GM19023 (cell line): Measurements from ENCODE around the gene AGTPBP1.

ENCODE experiments used
- ATAC-seq: cut with Tn5 transposase; IDR thresholded peaks from one replicate; pipeline ENCODE4 v1.9.1; 2021; ENCODE audit warnings: mild to moderate bottlenecking, moderate library complexity; ENCODE audit not compliant: unreplicated experiment

AGTPBP1 gene

DNA sequence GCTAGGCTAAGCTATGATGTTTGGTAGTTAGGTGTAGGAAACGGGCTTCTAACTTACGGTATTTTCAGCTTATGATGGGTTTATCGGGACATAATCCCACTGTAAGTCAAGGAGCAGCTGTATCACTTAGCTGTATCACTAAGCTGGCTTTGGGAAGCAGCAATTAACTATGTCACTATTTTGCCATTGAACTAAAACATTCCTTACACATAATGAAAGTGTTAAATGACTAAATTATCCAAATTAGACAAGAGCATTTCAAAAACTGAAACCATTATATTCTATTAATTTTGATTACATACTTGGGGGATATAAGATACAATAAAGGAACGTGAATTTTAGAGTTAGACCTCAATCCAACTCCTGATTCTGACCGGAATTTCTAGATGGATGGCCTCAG, 188.3 kb downstream of the AGTPBP1 start:
- no peak for ATAC-seq

DNA sequence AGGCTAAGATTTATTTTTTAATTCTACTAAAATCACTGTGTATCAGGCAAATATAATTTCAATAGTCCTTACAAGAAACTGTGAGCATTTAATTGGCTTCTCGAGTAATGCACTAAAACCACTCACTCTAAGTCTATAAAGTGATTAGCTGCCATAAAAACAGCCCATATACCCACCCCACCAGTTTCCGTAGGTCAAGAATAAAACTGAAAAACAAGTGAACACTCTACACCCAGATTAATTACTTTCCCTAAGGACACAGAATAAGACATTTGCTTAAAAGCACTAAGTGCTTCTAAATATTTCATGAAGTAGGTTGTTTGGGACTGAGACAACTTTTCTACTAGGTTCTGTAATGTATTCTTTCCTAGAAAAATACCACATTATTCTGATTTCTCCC, 194.2 kb downstream of the AGTPBP1 start:
- no peak for ATAC-seq

DNA sequence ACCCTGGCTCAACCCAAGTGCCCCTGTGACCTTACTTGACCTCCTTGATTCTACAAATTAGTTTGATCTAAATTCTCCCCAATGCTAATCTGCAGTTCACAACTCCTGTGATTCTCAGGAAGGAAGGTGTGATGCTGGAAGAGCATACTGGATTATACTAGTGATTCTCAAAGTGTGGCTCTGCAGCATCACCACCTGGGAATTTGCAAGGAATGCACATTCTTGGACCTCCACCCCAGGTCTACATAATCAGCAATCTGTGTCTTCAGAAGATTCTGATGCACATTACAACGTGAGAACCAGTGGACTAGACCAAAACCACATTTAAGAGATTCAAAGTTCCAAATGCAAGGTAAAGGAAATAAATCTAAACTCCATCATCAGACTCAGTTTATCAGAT, 198.6 kb downstream of the AGTPBP1 start:
- no peak for ATAC-seq

DNA sequence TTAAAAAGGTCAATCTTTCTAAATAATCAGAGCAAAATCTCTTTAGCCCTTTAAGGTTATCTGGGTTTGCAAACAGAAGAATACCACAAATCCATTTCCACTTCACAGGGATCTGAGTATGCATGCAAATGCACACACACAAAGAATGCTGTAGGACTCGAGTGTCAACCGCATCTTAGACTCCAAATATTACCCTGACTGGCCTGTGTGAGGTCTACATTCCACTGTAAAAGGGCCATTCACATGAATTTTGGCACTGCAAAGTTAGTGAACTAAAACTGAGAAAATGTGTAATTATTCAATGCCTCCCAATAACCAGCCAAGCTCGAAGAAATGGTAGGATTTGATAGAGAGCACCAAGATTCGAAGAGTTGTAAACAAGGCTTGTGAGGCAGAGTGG, 199.9 kb downstream of the AGTPBP1 start:
- ATAC-seq = no peak

DNA sequence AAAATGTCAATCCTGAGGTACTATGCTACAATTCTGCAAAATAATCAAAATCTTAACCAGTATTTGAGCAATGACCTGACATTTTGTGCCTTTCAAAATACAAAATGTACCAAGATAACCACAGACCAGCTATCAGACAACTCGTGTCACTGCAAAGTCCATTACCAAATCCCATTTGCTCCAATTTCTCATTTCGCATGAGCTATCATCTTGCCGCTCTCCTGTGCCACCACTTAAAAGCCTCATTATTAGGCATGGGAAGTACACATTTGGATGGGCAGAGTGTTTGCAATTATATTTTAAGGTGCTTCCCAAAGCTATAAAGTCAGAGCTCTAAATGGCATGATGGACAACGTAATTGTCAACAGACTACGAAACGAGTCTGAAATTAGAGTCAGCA, 205.2 kb downstream of the AGTPBP1 start:
- no peak for ATAC-seq

DNA sequence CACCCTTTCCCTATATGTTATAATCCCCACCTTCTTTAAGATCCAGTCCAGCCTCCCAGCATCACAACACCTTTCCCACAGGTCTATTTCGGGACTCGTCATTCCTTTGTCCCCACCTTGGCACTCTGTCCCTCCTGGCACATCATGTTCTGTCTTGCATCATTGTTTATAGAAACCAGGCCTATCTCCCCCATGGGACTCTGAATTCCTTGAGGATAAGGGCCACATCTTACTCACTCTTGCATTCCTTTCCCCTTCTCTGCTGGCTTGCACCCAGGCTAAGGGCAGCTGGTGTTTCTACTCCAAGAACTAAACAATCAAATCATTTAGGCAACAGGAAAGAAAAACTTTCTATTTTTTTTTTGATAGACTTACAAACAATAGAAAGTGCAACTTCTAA, 205.7 kb downstream of the AGTPBP1 start:
- ATAC-seq = no peak

DNA sequence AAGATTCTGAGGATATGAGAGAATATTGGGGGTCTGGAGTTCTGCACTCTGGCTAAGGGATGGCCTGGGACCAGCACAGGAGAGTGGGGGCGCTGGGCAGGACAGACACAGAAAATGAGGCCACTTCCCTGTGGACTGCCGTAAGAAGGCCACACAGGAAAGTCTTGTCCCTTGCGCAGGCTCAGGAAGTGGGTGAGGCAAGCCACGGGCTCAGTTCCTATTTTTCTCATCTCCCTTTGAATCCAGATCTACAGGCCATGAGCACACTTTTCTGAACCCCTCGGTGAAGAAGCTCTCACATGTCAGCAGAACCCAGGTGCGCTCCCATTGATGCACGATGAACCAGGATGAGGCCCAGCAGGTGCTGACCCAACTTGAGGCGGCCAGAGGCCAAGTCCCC, 207.4 kb downstream of the AGTPBP1 start:
- no peak for ATAC-seq

DNA sequence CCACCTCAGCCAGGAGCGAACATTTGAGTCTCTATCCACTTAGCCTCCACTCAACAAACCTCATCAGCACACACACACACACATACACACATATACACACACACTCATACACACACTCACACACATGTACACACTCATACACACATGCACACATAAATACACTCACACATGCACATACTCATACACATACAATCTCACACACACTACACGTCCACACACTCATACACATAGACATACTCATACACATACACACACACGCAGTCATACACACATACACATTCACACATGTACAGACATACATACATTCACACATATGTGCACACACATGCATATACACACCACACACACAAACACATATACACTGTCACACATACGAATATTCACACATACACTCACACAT, 208.2 kb downstream of the AGTPBP1 start:
- ATAC-seq = no peak

DNA sequence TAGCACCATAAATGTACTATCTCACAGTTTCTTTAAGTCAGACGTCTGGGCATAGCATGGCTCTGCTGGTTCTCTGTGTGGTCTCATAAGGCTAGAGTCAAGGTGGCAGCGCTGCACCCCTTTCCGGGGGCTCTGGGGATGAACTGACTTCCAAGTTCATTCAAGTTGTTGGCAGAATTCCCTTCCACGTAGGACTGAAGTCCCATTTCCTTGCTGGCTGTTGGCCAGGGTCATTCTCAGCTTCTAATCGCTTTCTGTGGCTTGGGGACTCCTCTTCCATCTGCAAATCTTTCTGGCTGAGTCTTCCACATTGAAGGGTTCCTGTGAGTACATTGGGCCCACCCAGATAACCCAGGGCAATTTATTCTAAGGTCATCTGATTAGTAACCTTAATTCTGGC, 211.0 kb downstream of the AGTPBP1 start:
- no peak for ATAC-seq

DNA sequence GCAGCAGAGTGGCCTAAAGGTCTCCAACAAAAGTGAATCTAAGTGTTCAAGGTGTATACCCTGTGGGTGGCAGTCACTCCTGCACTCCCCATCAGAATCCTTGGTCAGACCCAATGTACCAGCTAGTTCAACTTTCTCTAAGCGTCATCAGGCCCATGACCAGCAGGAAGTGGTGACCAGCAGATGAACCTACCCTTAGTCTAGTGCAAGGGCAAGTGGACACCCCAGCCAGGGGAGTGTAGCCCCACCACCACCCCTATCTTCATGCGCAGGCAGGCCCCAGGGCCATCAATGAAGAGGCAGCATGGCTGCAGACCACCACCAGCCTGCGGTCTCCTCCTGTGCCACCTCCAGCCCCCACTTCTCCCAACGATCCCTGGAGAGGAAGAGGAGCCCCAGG, 213.1 kb downstream of the AGTPBP1 start:
- ATAC-seq = no peak

DNA sequence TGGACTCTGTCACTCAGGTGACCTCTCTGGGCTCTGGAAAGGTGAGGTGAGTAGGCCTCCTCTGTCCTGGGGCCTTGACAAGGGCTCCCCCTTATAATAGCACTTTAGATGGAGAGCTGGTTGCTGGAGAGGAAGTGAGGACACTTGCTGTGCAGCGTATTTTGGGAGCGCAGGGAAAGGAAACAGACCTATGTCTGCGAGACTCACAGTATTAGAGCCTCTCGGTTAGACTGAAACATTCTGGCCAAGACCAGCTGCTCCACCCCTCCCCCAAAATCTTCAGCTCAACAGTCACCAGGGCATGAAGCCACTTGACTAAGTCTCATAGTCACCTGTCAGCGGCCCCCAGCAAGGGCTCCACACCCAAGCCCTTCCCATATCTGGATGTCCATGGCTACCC, 213.6 kb downstream of the AGTPBP1 start:
- ATAC-seq = no peak

DNA sequence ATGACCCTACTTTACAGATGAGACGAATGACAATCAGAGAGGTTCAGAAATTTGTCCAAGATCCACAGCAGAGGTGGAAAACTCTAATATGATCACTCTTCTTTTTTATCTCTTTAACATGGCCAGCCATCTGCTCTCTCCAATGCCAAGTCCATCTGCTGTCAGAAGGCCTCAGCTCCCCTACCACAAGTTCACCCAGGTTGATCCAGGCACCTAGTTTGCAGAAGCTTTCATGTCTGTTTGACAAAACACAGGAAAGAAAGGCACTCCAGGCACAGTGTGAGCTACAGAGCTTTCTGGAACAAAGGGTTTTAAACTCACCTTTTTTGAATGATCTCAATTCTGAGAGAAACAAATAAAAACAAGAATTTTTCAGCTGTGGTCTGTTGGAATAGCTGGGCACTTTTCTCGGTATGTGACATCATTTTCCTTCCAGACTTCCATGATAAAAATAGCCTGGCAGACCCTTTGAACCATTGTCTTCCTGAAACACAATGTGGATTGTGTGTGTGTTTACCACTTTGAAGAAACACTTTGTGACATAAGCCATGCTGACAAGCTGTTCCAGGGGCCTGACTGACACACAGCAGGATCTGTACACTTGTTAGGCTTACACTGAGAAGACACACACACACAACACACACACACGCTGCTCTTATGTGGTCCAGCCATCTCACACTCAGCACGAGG, 214.3 kb downstream of the AGTPBP1 start:
- ATAC-seq = no peak

DNA sequence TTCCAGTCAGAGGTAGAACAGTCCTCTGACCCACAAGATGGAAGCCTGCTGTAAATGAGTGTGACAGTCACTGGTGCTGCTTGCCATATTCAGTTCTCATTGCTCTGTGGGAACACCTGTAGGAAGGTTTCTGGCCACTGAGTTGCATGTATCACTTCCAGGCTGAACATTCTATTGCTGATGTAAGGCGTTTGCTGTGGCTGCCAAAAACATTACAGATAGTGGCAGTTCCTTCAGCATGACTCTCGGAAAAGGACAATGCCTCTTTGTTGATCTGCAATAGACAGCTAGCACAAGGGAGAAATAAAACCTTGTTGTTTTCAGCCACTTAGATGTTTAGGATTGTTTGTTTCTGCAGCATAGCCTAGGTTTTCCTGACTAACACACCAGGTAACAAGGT, 217.2 kb downstream of the AGTPBP1 start:
- ATAC-seq = no peak

DNA sequence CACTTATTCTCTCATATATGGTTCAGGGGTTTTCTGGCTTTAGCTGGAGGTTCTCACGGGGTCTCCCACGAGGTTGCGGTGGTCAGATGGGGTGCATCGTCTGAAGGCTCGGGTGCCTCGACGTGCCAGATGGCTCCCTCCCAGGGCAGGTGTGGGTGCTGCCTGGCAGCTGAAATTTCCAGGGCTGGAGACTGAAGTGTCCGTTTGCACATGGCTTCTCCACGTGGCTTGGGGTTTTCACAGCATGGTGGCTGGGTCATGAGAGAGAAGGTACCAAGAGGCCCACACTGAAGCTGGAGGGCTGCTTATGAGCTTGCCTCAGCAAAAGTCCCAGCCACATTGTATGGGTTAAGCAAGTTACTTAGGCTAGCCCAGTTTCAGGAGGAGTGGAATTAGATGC, 218.6 kb downstream of the AGTPBP1 start:
- ATAC-seq = no peak

DNA sequence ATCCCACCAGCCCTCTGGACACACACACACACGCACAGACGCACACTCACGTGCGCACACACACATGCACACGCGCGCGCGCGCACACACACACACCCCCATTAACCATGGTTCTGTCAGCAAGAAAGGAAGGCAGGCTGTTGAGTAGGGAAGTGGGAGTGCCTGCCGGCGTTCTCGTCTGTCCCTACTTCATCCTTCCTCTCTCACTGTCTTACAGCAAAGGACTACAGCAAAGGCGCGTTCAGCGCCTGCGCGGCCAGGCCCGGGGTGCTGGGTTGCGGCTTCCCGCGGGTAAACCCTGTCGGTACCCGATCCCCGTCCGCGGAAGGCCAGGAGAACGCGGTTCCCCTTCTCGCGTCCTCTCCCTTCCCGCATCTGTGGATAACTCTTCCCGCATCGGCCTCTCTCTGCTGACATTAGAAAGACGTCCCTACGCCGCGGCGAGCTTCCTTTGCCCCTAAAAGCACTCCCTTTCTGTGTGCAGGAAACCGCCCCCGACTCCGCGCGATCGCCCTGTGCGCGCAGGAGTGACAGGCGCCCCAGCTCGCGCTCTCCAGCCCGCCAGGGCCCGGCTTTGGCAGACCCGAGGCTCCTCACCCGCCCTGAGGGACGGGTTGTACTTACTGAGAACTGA, 219.2 kb downstream of the AGTPBP1 start:
- no peak for ATAC-seq

DNA sequence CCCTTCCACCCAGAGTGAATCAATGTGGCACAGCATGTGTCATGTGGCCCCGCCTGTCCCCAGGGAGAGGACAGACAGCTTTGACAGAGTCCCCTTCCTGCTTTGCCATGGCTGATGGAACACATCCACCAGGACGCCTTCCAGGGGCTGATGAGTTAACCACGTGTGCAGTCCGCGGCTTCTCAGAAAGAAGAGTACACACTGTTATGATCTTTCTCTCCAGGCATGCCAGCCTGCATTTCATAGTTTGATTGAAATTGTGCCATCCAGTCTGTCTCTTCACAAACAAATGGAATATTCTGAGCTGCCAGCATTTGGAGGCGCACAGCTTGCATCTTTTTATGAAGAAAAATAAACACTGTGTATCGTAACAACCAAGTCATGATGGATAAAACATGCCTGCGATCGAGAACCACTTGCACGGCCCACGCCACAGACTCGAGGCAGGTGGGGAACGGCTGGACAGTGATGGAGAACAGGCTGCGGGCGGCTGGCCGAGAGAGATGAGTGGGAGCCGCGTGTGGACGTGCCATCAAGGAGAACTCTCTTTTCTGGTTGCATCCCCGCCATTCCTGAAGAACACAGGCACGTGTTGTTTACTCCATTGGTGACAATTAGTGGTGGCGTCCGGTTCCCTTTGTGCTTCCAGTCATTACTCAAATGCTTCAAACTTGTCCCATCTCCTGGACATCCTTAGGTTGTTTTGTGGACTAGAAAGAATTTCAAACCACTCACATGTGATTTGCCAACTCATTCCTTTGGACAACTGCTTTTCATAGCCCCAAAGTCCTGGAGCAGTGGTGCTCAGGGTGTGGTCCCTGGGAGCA, 220.2 kb downstream of the AGTPBP1 start:
- ATAC-seq = no peak

DNA sequence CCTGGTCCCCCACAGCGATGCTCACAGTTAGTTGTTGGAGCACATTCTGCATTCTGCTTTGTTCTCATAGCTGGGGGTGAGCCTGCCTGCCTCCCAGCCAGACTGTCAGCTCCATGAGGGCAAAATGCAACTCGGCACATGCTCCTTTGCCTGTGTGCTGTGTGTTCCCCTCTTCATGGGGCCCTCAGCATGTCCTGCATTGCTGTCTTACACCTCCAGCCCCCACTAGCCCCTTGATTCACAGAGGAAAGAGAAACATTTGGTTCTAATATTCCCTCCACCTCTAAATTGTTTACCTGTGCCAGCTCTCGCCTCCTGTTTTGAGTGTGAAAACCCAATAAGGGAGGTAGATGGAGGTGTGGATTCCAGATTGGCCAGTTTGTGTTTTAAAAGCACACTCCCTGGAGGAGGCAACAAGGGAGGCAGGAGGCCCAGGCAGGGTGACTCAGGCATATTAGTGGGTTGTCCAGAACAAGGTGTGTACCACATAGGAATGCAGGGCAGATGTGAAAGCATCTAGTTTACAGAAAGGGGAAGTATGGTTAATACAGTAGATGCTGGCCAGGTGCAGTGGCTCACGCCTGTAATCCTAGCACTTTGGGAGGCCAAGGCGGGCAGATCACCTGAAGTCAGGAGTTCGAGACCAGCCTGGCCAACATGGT, 224.6 kb downstream of the AGTPBP1 start:
- ATAC-seq = no peak

DNA sequence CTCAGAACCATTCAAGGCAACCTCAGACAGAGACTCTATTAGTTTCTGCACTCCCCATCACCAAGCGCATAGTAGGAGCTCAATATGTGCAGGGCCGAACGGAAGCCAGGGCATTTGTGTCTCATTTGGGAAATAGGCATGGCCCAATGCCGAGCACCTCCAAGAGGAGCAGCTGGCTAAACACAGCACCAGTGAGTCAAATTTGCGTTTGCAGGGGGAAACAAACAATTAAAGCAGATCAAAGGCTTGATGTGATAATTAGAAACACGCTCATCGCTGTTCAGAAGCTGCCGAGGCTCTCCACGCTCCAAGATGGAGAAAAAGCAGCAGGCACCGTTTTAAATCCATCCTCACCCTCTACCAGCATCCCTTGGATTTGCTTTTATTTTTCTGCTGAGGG, 225.3 kb downstream of the AGTPBP1 start:
- no peak for ATAC-seq

DNA sequence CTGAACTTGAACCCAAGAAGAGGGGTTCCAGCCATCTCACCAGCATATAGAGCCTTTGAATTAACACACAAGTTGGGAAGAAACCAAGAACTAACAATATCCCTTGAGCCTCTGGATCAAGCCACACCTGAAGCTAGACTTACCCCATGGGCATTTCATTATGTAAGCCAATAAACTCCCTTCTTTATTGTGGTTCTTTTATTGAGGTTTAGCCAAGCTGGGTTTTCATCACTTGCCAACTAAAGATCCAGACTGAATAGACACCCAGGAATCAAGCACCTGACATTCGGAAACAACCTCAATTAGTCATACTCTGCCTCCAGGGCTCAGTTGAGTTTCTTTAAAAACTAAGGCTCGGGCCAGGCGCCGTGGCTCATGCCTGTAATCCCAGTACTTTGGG, 226.7 kb downstream of the AGTPBP1 start:
- no peak for ATAC-seq

DNA sequence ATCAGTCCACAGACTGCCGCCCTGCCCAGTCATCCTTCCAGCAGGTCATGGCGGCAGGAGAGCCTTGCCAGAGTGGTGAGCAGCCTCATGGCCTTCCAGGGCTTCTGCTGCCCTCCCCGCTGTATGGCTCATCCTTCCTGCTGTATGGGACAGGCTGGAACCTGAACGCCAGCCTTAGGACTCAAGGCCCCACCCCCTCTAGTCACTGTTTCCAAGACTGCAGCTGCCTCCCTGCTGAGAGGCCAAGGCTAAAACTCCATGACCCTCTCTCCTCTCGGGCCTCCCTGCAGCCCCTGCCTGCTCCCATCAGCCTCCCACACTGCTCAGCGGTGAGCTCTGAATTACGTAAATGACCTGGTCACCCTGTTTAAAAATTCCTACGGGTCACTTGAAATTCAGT, 227.5 kb downstream of the AGTPBP1 start:
- ATAC-seq = no peak

DNA sequence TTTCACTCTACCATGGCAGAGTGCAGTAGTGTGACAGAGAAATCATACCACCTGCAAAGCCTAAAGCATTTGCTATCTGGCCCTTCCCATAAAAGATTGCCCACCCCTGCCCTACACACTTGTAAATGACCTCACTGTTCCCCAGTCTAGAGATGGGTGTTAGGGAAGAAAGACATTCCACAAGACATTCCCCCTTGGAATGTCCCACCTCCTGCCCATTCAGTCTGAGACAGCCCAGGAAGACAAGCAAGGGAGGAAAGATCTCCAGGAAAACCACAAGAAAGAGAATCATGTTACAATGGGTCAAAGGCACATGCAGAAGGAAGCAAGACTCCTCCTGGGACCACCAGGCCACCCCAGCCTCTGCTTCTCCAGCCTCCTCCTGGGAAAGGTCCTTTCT, 230.0 kb downstream of the AGTPBP1 start:
- no peak for ATAC-seq
